Gastrocnemius medialis (tissue), 4 donors: Measurements from ENCODE around the gene HIP1. TPM values are rescaled to one million over a fixed set of nuclear protein-coding genes. Genes with fewer than 3 reads are reported as not detected.

Source experiments
- ATAC-seq, 2 donors: fragments of 150-250 bp; one replicate each; pipeline ENCODE4 v1.9.1; 2016
- DNase-seq, 2 donors: peaks; one replicate each; pipeline ENCODE4 v3.0.0-alpha.2; 2019
- H3K27ac ChIP-seq, 4 donors: fragments of 200-600 bp; sonication (generic); 1 replicate in 1 of 4; 2 replicates in 3 of 4; pipeline ENCODE4 v1.5.1; 2016 to 2018; ENCODE audit warnings: mild to moderate bottlenecking in 2 of 4, moderate library complexity in 1 of 4
- H3K27me3 ChIP-seq, 3 donors: fragments of 200-600 bp; sonication (generic) in 2 of 3; 1 replicate in 1 of 3; 2 replicates in 2 of 3; pipeline versions ENCODE4 v1.5.1 to v1.6.0; 2016 to 2019; ENCODE audit warnings: mild to moderate bottlenecking in 1 of 3, moderate library complexity in 1 of 3
- H3K36me3 ChIP-seq, 2 donors: fragments of 200-600 bp; sonication (generic) in 1 of 2; one replicate each; pipeline ENCODE4 v1.5.1; 2017 to 2018
- H3K4me1 ChIP-seq, 2 donors: fragments of 200-600 bp; sonication (generic) in 1 of 2; one replicate each; pipeline ENCODE4 v1.5.1; 2016 to 2017; ENCODE audit warnings: mild to moderate bottlenecking in 2 of 2
- H3K4me3 ChIP-seq, 4 donors: fragments of 200-600 bp; sonication (generic) in 3 of 4; 1 replicate in 1 of 4; 2 replicates in 3 of 4; pipeline ENCODE4 v1.5.1; 2016 to 2019; ENCODE audit warnings: mild to moderate bottlenecking in 2 of 4
- H3K9me3 ChIP-seq, 3 donors: fragments of 200-600 bp; sonication (generic) in 2 of 3; 1 replicate in 1 of 3; 2 replicates in 2 of 3; pipeline ENCODE4 v1.5.1; 2016 to 2019
- POLR2A ChIP-seq, 2 donors: fragments of 450-650 bp; IDR thresholded peaks; one replicate each; pipeline ENCODE4 v1.6.1; 2017; ENCODE audit warnings: antibody characterized with exemption in 2 of 2, mild to moderate bottlenecking in 2 of 2, moderate library complexity in 2 of 2
- in situ Hi-C, 4 donors: fragments of 200-750 bp; cut with MboI; loops; one replicate each; pipeline versions ENCODE4 v1.15.0 to v1.8.0; 2017; ENCODE audit warnings: low sequenced_read_pairs in 4 of 4
- intact Hi-C: fragments of 100-400 bp; cut with DNase I; formaldehyde crosslinking; loops from one replicate; pipeline ENCODE4 v1.15.1; 2023; ENCODE audit warnings: low total_unique reads
- total RNA-seq, 4 donors: library from RNA; depleted of rRNA; stranded (reverse); fragments of >200 nt; gene quantifications; one replicate each; pipeline versions ENCODE4 v1.1.0 to v1.2.3, GENCODE V29; 2016
- TF ChIP-seq, protein P1 (sequence below), 5 experiments: fragments of 450-650 bp in 3 of 5; fragments of 200-600 bp in 2 of 5; sonication (generic) in 2 of 5; IDR thresholded peaks in 4 of 5; conservative IDR thresholded peaks in 1 of 5; 1 replicate in 4 of 5; 2 replicates in 1 of 5; pipeline ENCODE4 v1.5.1; 2016 to 2019; ENCODE audit warnings: antibody characterized with exemption in 5 of 5, mild to moderate bottlenecking in 3 of 5, moderate library complexity in 3 of 5

Gene HIP1
- total RNA-seq, 4 donors from 2014 or later = 5.8 to 11.1 (median 7.9) TPM

DNA sequence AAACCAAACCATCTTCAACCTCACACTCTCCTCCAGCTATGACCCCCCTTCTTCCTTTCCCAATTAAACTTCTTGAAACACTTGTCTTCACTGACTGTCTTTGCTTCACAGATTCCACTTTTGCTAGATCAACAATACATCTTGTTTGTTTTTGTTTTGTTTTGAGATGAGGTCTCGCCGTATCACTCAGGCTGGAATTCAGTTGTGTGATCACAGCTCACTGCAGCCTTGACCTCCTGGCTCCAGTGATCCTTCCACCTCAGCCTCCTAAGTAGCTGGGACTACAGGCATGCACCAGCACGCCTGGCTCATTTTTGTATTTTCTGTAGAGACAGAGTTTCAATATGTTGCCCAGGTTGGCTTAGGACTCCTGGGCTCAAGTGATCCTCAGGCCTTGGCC lies 59.7 kb downstream of the HIP1 start:
- no peaks in the 10 kb centered on the region for H3K27me3 ChIP-seq
- H3K4me3 ChIP-seq = no peak overlapping the region
- TF ChIP-seq POLR2A (IDR thresholded peaks at IDR 0.05) = no peak
- TF ChIP-seq, protein P1, sequence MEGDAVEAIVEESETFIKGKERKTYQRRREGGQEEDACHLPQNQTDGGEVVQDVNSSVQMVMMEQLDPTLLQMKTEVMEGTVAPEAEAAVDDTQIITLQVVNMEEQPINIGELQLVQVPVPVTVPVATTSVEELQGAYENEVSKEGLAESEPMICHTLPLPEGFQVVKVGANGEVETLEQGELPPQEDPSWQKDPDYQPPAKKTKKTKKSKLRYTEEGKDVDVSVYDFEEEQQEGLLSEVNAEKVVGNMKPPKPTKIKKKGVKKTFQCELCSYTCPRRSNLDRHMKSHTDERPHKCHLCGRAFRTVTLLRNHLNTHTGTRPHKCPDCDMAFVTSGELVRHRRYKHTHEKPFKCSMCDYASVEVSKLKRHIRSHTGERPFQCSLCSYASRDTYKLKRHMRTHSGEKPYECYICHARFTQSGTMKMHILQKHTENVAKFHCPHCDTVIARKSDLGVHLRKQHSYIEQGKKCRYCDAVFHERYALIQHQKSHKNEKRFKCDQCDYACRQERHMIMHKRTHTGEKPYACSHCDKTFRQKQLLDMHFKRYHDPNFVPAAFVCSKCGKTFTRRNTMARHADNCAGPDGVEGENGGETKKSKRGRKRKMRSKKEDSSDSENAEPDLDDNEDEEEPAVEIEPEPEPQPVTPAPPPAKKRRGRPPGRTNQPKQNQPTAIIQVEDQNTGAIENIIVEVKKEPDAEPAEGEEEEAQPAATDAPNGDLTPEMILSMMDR (IDR thresholded peaks at IDR 0.05 in 4 of 5, conservative IDR thresholded peaks at IDR 0.05 in 1 of 5) = no peak
- H3K9me3 ChIP-seq = no peaks in the 10 kb centered on the region
- no peaks in the 10 kb centered on the region for H3K36me3 ChIP-seq
- no peak for ATAC-seq
- in situ Hi-C loops = no loop called here
- no peak overlapping the region for H3K27ac ChIP-seq
- intact Hi-C loops = no loop called here
- DNase-seq = no peak
- no peaks in the 10 kb centered on the region for H3K4me1 ChIP-seq

DNA sequence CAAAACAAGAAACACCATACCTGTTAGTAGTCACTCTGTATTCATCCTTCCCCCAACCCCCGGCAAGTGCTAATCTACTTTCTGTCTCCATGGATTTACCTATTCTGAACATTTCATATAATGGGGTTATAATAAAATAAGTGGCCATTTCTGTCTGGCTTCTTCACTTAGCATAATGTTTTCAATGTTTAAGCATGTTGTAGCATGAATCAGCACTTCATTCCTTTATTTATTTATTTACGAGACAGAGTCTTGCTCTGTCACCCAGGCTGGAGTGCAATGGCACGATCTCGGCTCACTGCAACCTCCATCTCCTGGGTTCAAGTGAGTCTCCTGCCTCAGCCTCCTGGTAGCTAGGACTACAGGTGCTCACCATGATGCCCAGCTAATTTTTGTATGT lies 69.2 kb downstream of the HIP1 start:
- H3K4me1 ChIP-seq = no peaks in the 10 kb centered on the region
- ATAC-seq (no peak), DNase-seq (no peak)
- H3K36me3 ChIP-seq = no peaks in the 10 kb centered on the region
- TF ChIP-seq, protein P1 (IDR thresholded peaks at IDR 0.05 in 4 of 5, conservative IDR thresholded peaks at IDR 0.05 in 1 of 5) = no peak
- TF ChIP-seq POLR2A (IDR thresholded peaks at IDR 0.05) = no peak
- H3K27ac ChIP-seq = no peak overlapping the region
- no peaks in the 10 kb centered on the region for H3K27me3 ChIP-seq
- in situ Hi-C loops (no loop called here), intact Hi-C loops (no loop called here)
- H3K9me3 ChIP-seq = no peaks in the 10 kb centered on the region
- H3K4me3 ChIP-seq = no peak overlapping the region

DNA sequence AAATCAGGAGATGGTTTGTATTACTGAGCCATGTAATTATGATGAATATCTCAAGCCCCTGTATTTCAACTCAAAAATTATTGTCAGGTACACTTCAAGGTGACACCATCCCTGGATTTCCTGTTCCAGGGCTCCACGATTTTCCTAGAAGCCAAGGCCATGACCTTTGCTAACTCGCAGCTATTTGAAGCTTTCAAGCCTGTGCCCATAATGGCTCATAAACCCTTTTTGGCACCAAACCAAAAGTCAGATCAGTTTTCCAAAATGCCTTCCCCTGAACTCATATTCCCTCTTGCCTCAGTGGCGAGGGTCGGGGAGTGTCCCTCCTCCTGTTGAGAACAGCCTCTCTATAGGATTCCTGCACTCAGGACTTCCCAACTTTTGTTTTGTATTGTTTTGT lies 70.8 kb downstream of the HIP1 start:
- intact Hi-C loops (no loop called here), in situ Hi-C loops (no loop called here)
- no peak overlapping the region for H3K27ac ChIP-seq
- no peaks in the 10 kb centered on the region for H3K4me1 ChIP-seq
- TF ChIP-seq, protein P1 (IDR thresholded peaks at IDR 0.05 in 4 of 5, conservative IDR thresholded peaks at IDR 0.05 in 1 of 5) = no peak
- TF ChIP-seq POLR2A (IDR thresholded peaks at IDR 0.05) = no peak
- no peak overlapping the region for H3K4me3 ChIP-seq
- DNase-seq (no peak), ATAC-seq (no peak)
- no peaks in the 10 kb centered on the region for H3K27me3 ChIP-seq
- H3K36me3 ChIP-seq = no peaks in the 10 kb centered on the region
- no peaks in the 10 kb centered on the region for H3K9me3 ChIP-seq

DNA sequence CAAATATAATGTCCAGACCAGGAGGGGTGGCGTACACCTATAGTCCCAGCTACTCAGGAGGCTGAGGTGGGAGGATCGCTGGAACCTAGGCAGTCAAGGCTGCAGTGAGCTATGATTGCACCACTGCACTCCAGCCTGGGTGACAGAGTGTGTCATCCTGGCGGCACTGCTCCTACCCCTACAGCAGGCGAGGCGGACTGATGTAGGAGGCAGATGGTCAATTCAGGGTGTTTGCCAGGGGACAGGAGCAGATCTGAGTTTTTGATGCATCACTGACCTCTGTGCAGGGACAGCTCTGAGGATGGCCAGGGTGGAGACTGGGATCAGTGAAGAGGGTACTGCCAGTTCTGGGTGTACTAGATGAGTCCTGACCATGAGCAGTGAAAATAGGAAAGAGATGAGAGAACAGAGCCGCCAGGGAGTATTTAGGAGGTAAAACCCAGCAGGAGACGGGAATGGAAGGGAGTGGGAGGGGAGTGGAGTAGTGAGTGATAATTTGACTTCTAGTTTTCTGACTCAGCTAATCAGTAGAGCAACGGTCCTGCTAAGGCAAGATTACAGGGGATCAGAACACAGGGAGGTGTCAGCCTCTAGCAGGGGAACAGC lies 75.3 kb downstream of the HIP1 start:
- intact Hi-C loops = no loop called here
- DNase-seq = no peak
- no peak for ATAC-seq
- H3K9me3 ChIP-seq = no peaks in the 10 kb centered on the region
- H3K27me3 ChIP-seq = no peaks in the 10 kb centered on the region
- no peaks in the 10 kb centered on the region for H3K36me3 ChIP-seq
- no peak overlapping the region for H3K4me3 ChIP-seq
- no peak for TF ChIP-seq POLR2A (IDR thresholded peaks at IDR 0.05)
- TF ChIP-seq, protein P1 (IDR thresholded peaks at IDR 0.05 in 4 of 5, conservative IDR thresholded peaks at IDR 0.05 in 1 of 5) = no peak
- H3K4me1 ChIP-seq = no peaks in the 10 kb centered on the region
- in situ Hi-C loops = no loop called here
- H3K27ac ChIP-seq = no peak overlapping the region
